HG03342 (cell line): ENCODE data around the gene NUDT6.

Source experiments
- ATAC-seq: cut with Tn5 transposase; IDR thresholded peaks from one replicate; pipeline ENCODE4 v1.9.1; 2021; ENCODE audit warnings: mild to moderate bottlenecking, moderate library complexity; ENCODE audit not compliant: unreplicated experiment

The NUDT6 gene

DNA sequence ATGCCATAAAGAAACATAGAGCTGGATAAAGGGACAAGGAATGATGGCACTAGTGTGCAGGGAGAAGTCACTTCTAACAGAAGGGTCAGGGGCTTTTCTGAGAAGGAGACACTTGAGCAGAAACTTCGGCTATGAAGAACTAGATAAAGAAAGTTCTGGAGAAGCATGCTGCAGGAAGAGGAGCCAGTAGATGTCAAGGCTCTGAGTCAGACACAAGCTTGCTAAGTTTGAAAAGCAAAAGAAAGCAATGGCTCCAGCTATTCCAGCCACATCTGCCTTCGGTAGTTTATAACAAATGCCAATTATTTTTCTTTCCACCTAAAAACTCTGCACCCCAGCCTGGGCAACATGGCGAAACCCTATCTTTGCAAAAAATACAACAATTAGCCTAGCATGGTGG lies 7.5 kb downstream of the NUDT6 start:
- ATAC-seq = no peak

DNA sequence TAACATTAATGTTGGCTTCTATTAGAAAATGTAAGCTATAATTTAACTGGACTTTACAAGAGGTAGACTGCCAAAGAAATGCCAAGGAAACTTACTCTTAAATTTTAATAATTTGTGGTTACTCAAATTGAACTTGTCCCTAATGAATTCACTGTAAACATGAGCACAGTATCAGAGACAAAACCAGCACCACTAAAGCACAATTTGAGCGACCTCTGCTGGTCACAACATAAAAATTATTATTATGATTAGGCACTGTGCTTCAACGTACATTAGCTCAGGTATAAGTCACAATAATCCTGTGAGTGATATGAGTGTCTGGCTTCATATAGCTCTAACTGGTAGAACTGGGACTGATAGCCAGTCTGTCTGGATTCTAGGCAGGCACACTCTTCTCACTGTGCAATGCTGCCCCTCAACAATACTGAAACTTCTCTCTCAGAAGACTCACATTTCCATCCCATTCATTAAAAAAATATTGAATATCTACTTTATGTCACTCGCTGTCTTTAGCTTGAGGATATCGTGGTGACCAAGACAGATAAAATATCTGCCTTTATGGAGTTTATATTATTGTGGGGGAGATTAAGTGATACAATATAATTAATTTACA lies 8.0 kb downstream of the NUDT6 start:
- peak; percentile 89 for ATAC-seq

- no peak for ATAC-seq
Measured at GRCh38 chr4:122912810-122913575, 9.4 kb downstream of the NUDT6 start.

GRCh38 chr4:122911588-122911987 lies 10.8 kb downstream of the NUDT6 start:
- no peak for ATAC-seq

DNA sequence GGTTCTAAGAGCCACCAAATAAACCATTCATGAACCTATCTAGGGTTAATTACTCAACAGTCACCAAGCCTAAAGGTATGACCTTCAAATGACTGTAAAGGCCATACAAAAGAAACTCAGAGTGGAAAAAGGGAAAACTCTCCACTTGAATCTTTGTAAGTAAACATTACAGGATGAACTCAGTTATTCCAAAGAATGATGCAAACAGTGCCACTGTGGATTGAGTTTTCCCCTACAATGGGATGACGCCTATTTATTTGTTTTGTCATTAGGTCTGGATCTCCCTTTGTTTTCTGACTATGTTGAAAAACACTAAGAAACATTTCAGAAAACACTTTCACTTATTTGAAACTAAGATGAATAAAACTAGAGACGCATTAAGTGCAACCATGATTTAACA lies 12.7 kb downstream of the NUDT6 start:
- ATAC-seq = no peak

- ATAC-seq = no peak
Measured at GRCh38 chr4:122908223-122908622, 14.2 kb downstream of the NUDT6 start.

- no peak for ATAC-seq
Measured at GRCh38 chr4:122906859-122907305, 15.5 kb downstream of the NUDT6 start.

GRCh38 chr4:122903766-122904288 lies 18.6 kb downstream of the NUDT6 start:
- ATAC-seq = no peak

GRCh38 chr4:122901247-122902010 lies 21.0 kb downstream of the NUDT6 start:
- ATAC-seq = no peak

GRCh38 chr4:122900314-122900713 lies 22.1 kb downstream of the NUDT6 start:
- no peak for ATAC-seq

DNA sequence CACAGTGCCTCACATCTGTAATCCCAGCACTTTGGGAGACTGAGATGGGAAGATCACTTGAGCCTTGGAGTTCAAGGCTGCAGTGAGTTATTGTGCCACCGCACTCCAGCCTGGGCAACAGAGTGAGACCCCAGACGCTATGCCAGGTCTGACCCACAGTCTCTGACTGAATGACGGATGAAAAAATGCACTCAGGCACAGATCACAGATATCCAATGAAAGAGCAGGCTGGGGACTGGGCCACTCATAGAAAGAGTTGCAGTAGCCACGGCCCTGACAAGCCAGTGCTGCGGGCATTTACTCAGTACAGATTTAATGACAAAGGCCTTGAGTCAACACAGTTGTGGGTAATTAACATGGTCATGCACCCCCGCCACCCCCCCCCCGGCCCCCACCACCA lies 22.7 kb downstream of the NUDT6 start:
- no peak for ATAC-seq

GRCh38 chr4:122898370-122899150 lies 23.8 kb downstream of the NUDT6 start:
- ATAC-seq = no peak

DNA sequence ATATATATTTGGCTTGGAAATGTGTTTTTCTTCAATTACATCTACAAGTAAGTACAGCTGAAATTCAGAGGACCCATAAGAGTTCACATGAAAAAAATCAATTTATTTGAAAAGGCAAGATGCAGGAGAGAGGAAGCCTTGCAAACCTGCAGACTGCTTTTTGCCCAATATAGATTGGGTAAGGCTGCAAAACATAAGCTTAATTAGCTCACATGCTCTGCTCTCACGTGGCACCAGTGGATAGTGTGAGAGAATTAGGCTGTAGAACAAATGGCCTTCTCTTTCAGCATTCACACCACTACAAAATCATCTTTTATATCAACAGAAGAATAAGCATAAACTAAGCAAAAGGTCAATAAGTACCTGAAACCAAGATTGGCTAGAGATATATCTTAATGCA lies 26.1 kb downstream of the NUDT6 start:
- ATAC-seq = no peak

GRCh38 chr4:122895336-122895995 lies 26.9 kb downstream of the NUDT6 start:
- ATAC-seq = no peak

DNA sequence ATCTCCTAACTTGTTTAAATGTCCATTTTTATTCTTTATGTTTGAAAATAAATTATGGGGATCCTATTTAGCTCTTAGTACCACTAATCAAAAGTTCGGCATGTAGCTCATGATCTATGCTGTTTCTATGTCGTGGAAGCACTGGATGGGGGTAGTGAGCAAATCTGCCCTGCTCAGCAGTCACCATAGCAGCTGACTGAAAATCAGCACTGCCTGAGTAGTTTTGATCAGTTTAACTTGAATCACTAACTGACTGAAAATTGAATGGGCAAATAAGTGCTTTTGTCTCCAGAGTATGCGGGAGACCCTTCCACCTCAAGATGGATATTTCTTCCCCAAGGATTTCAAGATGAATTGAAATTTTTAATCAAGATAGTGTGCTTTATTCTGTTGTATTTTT lies 27.6 kb downstream of the NUDT6 start:
- no peak for ATAC-seq

DNA sequence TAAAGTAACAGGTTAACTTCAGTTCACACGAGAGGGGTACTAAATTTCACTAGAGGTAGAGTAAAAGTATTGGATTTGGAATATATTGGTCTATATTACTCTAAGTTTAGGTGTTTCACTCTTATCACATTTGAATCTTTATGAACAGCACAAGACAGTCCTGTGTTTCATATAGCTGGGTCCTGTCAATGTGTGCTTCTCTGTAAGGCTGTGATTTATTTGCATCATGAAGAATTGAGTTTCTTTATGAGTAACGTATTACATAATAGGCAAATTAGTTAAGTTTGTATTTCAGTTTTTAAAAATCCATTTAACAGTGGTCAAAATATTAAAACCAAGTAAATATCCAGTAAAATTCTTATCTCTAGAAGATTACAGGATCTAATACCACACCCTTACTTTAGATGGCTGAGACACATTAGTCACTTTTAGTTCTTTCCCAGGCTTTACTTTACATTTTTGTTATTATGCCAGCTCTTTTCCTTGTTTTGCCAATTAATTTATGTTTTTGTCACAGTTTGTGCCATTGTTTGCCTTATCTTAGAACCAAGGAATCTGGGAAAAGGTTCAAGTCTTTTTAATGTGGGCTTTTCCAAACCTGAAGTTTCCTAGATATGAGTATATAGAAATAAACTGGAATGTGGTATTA lies 32.1 kb downstream of the NUDT6 start:
- ATAC-seq = peak; percentile 79

DNA sequence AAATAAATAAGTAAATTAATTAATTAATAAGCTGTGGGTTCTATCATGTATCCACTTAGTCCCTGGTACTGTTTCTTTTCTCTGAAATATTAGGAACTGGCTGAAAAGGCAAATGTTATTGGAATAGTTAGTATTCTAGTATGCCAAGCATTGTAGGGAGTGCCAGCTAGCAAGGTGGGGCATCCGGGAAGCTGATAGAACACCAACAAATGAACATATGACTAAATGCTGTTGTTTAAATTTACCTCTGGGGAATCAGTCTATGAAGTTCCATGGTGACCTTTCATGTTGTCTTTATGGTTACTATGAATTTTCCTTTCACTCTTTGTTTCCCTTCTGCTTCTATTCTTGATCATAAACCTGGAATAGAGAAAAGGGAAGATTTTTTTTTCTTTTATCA lies 32.7 kb downstream of the NUDT6 start:
- peak; percentile 22 for ATAC-seq

GRCh38 chr4:122884499-122884898 lies 37.9 kb downstream of the NUDT6 start:
- no peak for ATAC-seq

- ATAC-seq = no peak
Measured at GRCh38 chr4:122882857-122883735, 39.3 kb downstream of the NUDT6 start.
